Endothelial cell of umbilical vein (primary cell): Measurements from ENCODE around the gene TLR8. TPM values are rescaled to one million over a fixed set of nuclear protein-coding genes. Genes with fewer than 3 reads are reported as not detected.

Source experiments
- BruUV-seq: library from RNA; stranded (reverse); fragments of 400-500 nt; replicated peaks from 2 replicates; lab custom pipeline; 2021; lab: Mats Ljungman, UMichigan
- CTCF ChIA-PET: fragments of 300-600, 350-600 bp; sonication (Branson Sonifier 250); formaldehyde crosslinking; loops from one replicate; lab custom pipeline; 2021; ENCODE audit warnings: antibody characterized with exemption, inconsistent platforms; lab: Charles Lee
- POLR2A ChIA-PET: fragments of 300-600, 350-600 bp; sonication (Branson Sonifier 250); formaldehyde crosslinking; loops from one replicate; lab custom pipeline; 2021; ENCODE audit warnings: antibody characterized with exemption, inconsistent platforms; lab: Charles Lee
- DNase-seq: peaks from one replicate; pipeline ENCODE4 v3.0.0-alpha.2; 2011; ENCODE audit warnings: low read depth, low spot score
- FAIRE-seq: peaks from 2 replicates; lab custom pipeline; 2011; peaks lifted over from hg19 to GRCh38; lab: Jason Lieb, UNC
- H2AFZ ChIP-seq: 2 replicates; pipeline ENCODE4 v1.6.0; 2012; ENCODE audit warnings: low read depth, low read length, control low read depth, inconsistent platforms
- H3K27ac ChIP-seq: 2 replicates; pipeline ENCODE4 v1.5.1; 2011; ENCODE audit warnings: low read depth, mild to moderate bottlenecking, control low read depth, low read length, moderate library complexity; ENCODE audit not compliant: insufficient read depth
- H3K27me3 ChIP-seq, 2 experiments: 2 replicates each; pipeline versions ENCODE4 v1.6.0 to v1.6.1; 2011; ENCODE audit warnings: low read length in 2 of 2, mixed read lengths in 1 of 2; ENCODE audit not compliant: control insufficient read depth in 2 of 2, insufficient read depth in 2 of 2
- H3K36me3 ChIP-seq, 2 experiments: 2 replicates in 1 of 2; 3 replicates in 1 of 2; pipeline ENCODE4 v1.5.1; 2011; ENCODE audit warnings: low read length in 2 of 2, mild to moderate bottlenecking in 1 of 2, moderate library complexity in 1 of 2; ENCODE audit not compliant: control insufficient read depth in 2 of 2, insufficient read depth in 2 of 2; ENCODE audit errors: extremely low read depth in 1 of 2
- H3K4me1 ChIP-seq: 3 replicates; pipeline ENCODE4 v1.5.1; 2011; ENCODE audit warnings: mild to moderate bottlenecking, low read length; ENCODE audit not compliant: control insufficient read depth, insufficient read depth; ENCODE audit errors: extremely low read depth
- H3K4me2 ChIP-seq: 2 replicates; pipeline ENCODE4 v1.6.1; 2011; ENCODE audit warnings: low read length, control low read depth, mixed read lengths; ENCODE audit not compliant: insufficient read depth
- H3K4me3 ChIP-seq, 3 experiments: fragments of 200-600 bp in 1 of 3; sonication (generic), shearing (Covaris generic) in 1 of 3; replicated peaks in 1 of 3; 2 replicates each; pipeline ENCODE4 v1.5.1; 2011 to 2016; ENCODE audit warnings: control low read depth in 3 of 3, low read length in 3 of 3, mild to moderate bottlenecking in 2 of 3, inconsistent platforms in 1 of 3, low read depth in 1 of 3, moderate library complexity in 1 of 3; ENCODE audit not compliant: insufficient read depth in 1 of 3
- H3K79me2 ChIP-seq: 2 replicates; pipeline ENCODE4 v1.6.0; 2012; ENCODE audit warnings: low read length, inconsistent platforms; ENCODE audit not compliant: control insufficient read depth, insufficient read depth
- H3K9ac ChIP-seq: replicated peaks from 2 replicates; pipeline ENCODE3; 2011; ENCODE audit warnings: low read length, control low read depth; ENCODE audit not compliant: insufficient read depth; ENCODE audit errors: extremely low read depth
- H3K9me1 ChIP-seq: replicated peaks from 3 replicates; pipeline ENCODE4 v1.6.0; 2011; ENCODE audit warnings: mild to moderate bottlenecking, low read length; ENCODE audit not compliant: control insufficient read depth, insufficient read depth; ENCODE audit errors: extremely low read depth
- H3K9me3 ChIP-seq: replicated peaks from 2 replicates; pipeline ENCODE4 v1.5.1; 2012; ENCODE audit warnings: low read length, inconsistent platforms; ENCODE audit not compliant: control insufficient read depth, insufficient read depth
- H4K20me1 ChIP-seq: replicated peaks from 2 replicates; pipeline ENCODE3; 2011; ENCODE audit warnings: mild to moderate bottlenecking, low read length; ENCODE audit not compliant: control insufficient read depth, insufficient read depth; ENCODE audit errors: extremely low read depth
- EZH2 ChIP-seq: IDR thresholded peaks from 2 replicates; pipeline ENCODE4 v1.6.1; 2012; ENCODE audit warnings: borderline replicate concordance, low read depth, mild to moderate bottlenecking, moderate library complexity, low read length, inconsistent platforms; ENCODE audit not compliant: severe bottlenecking
- FOS ChIP-seq: IDR thresholded peaks from 2 replicates; pipeline ENCODE4 v1.6.1; 2011; ENCODE audit warnings: mild to moderate bottlenecking, low read length, moderate library complexity, borderline replicate concordance; ENCODE audit not compliant: insufficient read depth
- GATA2 ChIP-seq: IDR thresholded peaks from 2 replicates; pipeline ENCODE4 v1.7.0; 2011; ENCODE audit warnings: low read depth, mild to moderate bottlenecking, moderate library complexity, mixed read lengths, low read length; ENCODE audit not compliant: insufficient read length, insufficient read depth
- JUN ChIP-seq: IDR thresholded peaks from 2 replicates; pipeline ENCODE4 v1.6.1; 2011; ENCODE audit warnings: borderline replicate concordance, low read depth; ENCODE audit not compliant: insufficient read length, insufficient read depth
- MYC ChIP-seq: IDR thresholded peaks from one replicate; pipeline ENCODE4 v1.6.1; 2011; ENCODE audit warnings: mild to moderate bottlenecking, low read depth, low read length
- POLR2A ChIP-seq: IDR thresholded peaks from 2 replicates; pipeline ENCODE4 v1.6.1; 2012; ENCODE audit warnings: low read depth, mild to moderate bottlenecking, control low read depth, low read length
- POLR2AphosphoS5 ChIP-seq: IDR thresholded peaks from 2 replicates; pipeline ENCODE4 v1.6.1; 2012; ENCODE audit warnings: low read depth, mild to moderate bottlenecking, control low read depth, low read length, moderate library complexity; ENCODE audit not compliant: insufficient read depth
- dilution Hi-C: fragments of 300-500 bp; cut with MboI; formaldehyde crosslinking; loops from one replicate; pipeline ENCODE4 v1.15.0; 2019; ENCODE audit warnings: low sequenced_read_pairs; ENCODE audit not compliant: extremely low pct_ligation_motif_present
- intact Hi-C: fragments of 100-400 bp; cut with micrococcal nuclease; formaldehyde crosslinking; loops from one replicate; pipeline ENCODE4 v1.10.0; 2022
- polyA plus RNA-seq, 4 experiments: library from polyadenylated mRNA; depleted of rRNA in 3 of 4; stranded (reverse) in 3 of 4; unstranded in 1 of 4; fragments of >200 nt; gene quantifications; 2 replicates each; pipeline versions ENCODE4 v1.2.1 to v1.2.3, GENCODE V29; 2011 to 2012; ENCODE audit warnings: missing spikeins in 1 of 4
- total RNA-seq: library from RNA; stranded (reverse); gene quantifications from 2 replicates; pipeline ENCODE4 v1.2.3, GENCODE V29; 2021
- TF ChIP-seq, protein P1 (sequence below), 2 donors: IDR thresholded peaks; 1 replicate in 1 of 2; 2 replicates in 1 of 2; pipeline ENCODE4 v1.5.1; 2011; ENCODE audit warnings: low read length in 2 of 2, mild to moderate bottlenecking in 2 of 2, moderate library complexity in 2 of 2, control low read depth in 1 of 2, inconsistent platforms in 1 of 2, low read depth in 1 of 2; ENCODE audit not compliant: insufficient read depth in 1 of 2; ENCODE audit errors: extremely low read depth in 1 of 2
- TF ChIP-seq, protein P2 (sequence below): IDR thresholded peaks from 2 replicates; pipeline ENCODE4 v1.6.1; 2011; ENCODE audit not compliant: insufficient read depth, insufficient read length

TLR8 gene
- total and polyA plus RNA-seq, 2 donors (not counting 3 experiments of a cell fraction or from before 2014, with no cell fraction given): not detected

GRCh38 chrX:12946406-12946805, 40.0 kb downstream of the TLR8 start:
- intact Hi-C loops: loop anchor here (1.0 to 5.0 kb wide), 4 partner anchors 32 to 1086 kb away; no protein-coding TSS in a partner anchor
- H3K27me3 ChIP-seq: no peaks in the 10 kb centered on the region
- no peaks in the 10 kb centered on the region for H3K36me3 ChIP-seq
- H4K20me1 ChIP-seq: no peaks in the 10 kb centered on the region
- ChIA-PET CTCF (interaction anchor here (0.5 to 2.5 kb wide), 53 partner anchors 8 to 1083 kb away, joined by 3 to 64 read pairs (median 5); partner anchors contain the start of genes GEMIN8 and TMSB4X), POLR2A (interaction anchor here (0.6 to 1.5 kb wide), 8 partner anchors 10 to 542 kb away, joined by 3 to 18 read pairs (median 4); partner anchors contain the start of gene TMSB4X)
- FAIRE-seq: no peak
- no TSS peak for BruUV-seq
- H3K9ac ChIP-seq: peak overlapping the region; percentile 62
- no peak overlapping the region for H3K4me3 ChIP-seq
- dilution Hi-C loops: no loop called here
- no peaks in the 10 kb centered on the region for H3K9me1 ChIP-seq
- H3K27ac ChIP-seq: peak overlapping the region; percentile 64
- DNase-seq: no peak
- H3K9me3 ChIP-seq: no peaks in the 10 kb centered on the region
- no peaks in the 10 kb centered on the region for H3K79me2 ChIP-seq
- H3K4me2 ChIP-seq: no peak overlapping the region
- TF ChIP-seq GATA2: no peak
- TF ChIP-seq POLR2AphosphoS5: no peak
- TF ChIP-seq FOS: no peak
- no peak for TF ChIP-seq POLR2A
- TF ChIP-seq MYC: no peak
- TF ChIP-seq, protein P1, sequence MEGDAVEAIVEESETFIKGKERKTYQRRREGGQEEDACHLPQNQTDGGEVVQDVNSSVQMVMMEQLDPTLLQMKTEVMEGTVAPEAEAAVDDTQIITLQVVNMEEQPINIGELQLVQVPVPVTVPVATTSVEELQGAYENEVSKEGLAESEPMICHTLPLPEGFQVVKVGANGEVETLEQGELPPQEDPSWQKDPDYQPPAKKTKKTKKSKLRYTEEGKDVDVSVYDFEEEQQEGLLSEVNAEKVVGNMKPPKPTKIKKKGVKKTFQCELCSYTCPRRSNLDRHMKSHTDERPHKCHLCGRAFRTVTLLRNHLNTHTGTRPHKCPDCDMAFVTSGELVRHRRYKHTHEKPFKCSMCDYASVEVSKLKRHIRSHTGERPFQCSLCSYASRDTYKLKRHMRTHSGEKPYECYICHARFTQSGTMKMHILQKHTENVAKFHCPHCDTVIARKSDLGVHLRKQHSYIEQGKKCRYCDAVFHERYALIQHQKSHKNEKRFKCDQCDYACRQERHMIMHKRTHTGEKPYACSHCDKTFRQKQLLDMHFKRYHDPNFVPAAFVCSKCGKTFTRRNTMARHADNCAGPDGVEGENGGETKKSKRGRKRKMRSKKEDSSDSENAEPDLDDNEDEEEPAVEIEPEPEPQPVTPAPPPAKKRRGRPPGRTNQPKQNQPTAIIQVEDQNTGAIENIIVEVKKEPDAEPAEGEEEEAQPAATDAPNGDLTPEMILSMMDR (IDR thresholded peaks at IDR 0.05; ENCODE audit: extremely low read depth in 1 of 2, insufficient read depth in 1 of 2, low read depth in 1 of 2, low read length in 2 of 2): no peak
- TF ChIP-seq JUN: no peak
- TF ChIP-seq, protein P2, sequence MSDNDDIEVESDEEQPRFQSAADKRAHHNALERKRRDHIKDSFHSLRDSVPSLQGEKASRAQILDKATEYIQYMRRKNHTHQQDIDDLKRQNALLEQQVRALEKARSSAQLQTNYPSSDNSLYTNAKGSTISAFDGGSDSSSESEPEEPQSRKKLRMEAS: no peak
- TF ChIP-seq EZH2: no peak
- H3K4me1 ChIP-seq: peaks cover 27% of the 10 kb centered on the region
- H2AFZ ChIP-seq: no peak overlapping the region
